Endothelial cell of umbilical vein (primary cell): ENCODE results near the gene KRT71.

Source experiments
- EZH2 ChIP-seq: IDR thresholded peaks from 2 replicates; pipeline ENCODE4 v1.6.1; 2012; ENCODE audit warnings: borderline replicate concordance, low read depth, mild to moderate bottlenecking, moderate library complexity, low read length, inconsistent platforms; ENCODE audit not compliant: severe bottlenecking
- GATA2 ChIP-seq: IDR thresholded peaks from 2 replicates; pipeline ENCODE4 v1.7.0; 2011; ENCODE audit warnings: low read depth, mild to moderate bottlenecking, moderate library complexity, mixed read lengths, low read length; ENCODE audit not compliant: insufficient read length, insufficient read depth
- JUN ChIP-seq: IDR thresholded peaks from 2 replicates; pipeline ENCODE4 v1.6.1; 2011; ENCODE audit warnings: borderline replicate concordance, low read depth; ENCODE audit not compliant: insufficient read length, insufficient read depth
- POLR2A ChIP-seq: IDR thresholded peaks from 2 replicates; pipeline ENCODE4 v1.6.1; 2012; ENCODE audit warnings: low read depth, mild to moderate bottlenecking, control low read depth, low read length
- POLR2AphosphoS5 ChIP-seq: IDR thresholded peaks from 2 replicates; pipeline ENCODE4 v1.6.1; 2012; ENCODE audit warnings: low read depth, mild to moderate bottlenecking, control low read depth, low read length, moderate library complexity; ENCODE audit not compliant: insufficient read depth
- TF ChIP-seq, protein P1 (sequence below), 2 donors: IDR thresholded peaks; 1 replicate in 1 of 2; 2 replicates in 1 of 2; pipeline ENCODE4 v1.5.1; 2011; ENCODE audit warnings: low read length in 2 of 2, mild to moderate bottlenecking in 2 of 2, moderate library complexity in 2 of 2, control low read depth in 1 of 2, inconsistent platforms in 1 of 2, low read depth in 1 of 2; ENCODE audit not compliant: insufficient read depth in 1 of 2; ENCODE audit errors: extremely low read depth in 1 of 2

DNA sequence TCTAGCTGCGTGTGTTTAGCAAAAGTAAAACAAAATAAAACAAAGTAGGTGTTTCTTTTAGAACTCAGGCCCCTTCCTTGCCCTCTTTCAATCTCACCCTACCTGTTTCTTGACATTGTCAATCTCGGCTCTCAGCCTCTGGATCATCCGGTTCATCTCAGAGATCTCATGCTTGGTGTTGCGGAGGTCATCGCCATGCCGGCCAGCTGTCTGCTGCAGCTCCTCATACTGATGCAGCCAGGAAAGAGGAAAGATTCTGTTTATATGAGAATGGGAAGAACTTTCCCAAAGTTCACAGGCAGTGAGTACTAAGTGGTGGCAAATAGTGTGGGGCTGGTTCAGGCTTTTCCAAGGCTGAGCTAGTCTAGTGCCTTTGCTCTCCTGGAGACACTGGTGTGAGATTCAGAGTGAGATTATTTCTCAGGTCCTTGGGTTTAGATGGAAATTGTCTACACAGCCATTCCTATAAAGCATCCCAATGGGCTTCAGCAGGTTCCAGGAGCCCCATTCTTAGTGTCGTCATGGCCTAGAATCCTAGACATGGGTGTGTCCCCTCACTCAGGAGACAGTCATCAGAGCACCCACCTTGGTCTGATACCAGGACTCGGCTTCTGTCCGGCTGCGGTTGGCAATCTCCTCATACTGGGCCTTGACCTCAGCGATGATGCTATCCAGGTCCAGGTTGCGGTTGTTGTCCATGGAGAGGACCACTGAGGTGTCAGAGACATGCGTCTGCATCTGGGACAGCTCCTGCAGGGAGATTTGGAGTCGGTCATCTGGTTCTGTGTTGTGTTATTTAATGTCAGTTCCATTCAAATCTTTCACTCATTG is 35.7 kb downstream of the KRT71 start:
- TF ChIP-seq, protein P1, sequence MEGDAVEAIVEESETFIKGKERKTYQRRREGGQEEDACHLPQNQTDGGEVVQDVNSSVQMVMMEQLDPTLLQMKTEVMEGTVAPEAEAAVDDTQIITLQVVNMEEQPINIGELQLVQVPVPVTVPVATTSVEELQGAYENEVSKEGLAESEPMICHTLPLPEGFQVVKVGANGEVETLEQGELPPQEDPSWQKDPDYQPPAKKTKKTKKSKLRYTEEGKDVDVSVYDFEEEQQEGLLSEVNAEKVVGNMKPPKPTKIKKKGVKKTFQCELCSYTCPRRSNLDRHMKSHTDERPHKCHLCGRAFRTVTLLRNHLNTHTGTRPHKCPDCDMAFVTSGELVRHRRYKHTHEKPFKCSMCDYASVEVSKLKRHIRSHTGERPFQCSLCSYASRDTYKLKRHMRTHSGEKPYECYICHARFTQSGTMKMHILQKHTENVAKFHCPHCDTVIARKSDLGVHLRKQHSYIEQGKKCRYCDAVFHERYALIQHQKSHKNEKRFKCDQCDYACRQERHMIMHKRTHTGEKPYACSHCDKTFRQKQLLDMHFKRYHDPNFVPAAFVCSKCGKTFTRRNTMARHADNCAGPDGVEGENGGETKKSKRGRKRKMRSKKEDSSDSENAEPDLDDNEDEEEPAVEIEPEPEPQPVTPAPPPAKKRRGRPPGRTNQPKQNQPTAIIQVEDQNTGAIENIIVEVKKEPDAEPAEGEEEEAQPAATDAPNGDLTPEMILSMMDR (IDR thresholded peaks at IDR 0.05; ENCODE audit: extremely low read depth in 1 of 2, insufficient read depth in 1 of 2, low read depth in 1 of 2, low read length in 2 of 2): no peak
- no peak for TF ChIP-seq POLR2AphosphoS5
- TF ChIP-seq JUN: no peak
- no peak for TF ChIP-seq POLR2A
- no peak for TF ChIP-seq GATA2
- TF ChIP-seq EZH2: no peak
